GM23338 (cell line): Measurements from ENCODE around the gene DNAJA3. TPM values are rescaled to one million over a fixed set of nuclear protein-coding genes. Genes with fewer than 3 reads are reported as not detected.

Source experiments
- ATAC-seq: fragments of 200-7000 bp; cut with Tn5 transposase; 3 replicates; pipeline ENCODE4 v1.9.1; 2020
- DNase-seq: peaks from one replicate; pipeline ENCODE4 v3.0.0-alpha.2; 2015; ENCODE audit warnings: low spot score
- H2AFZ ChIP-seq: fragments of 200-600 bp; sonication (generic); 2 replicates; pipeline ENCODE4 v1.8.0; 2016; ENCODE audit warnings: antibody characterized with exemption, mild to moderate bottlenecking, moderate library complexity
- H3F3A ChIP-seq: fragments of 200-600 bp; sonication (generic); replicated peaks from 2 replicates; pipeline ENCODE4 v1.8.0; 2017; ENCODE audit warnings: antibody characterized with exemption, mixed run types, low read depth
- H3K27ac ChIP-seq: fragments of 200-600 bp; sonication (generic); 2 replicates; pipeline ENCODE4 v1.6.1; 2016; ENCODE audit warnings: low read depth
- H3K27me3 ChIP-seq: fragments of 200-600 bp; sonication (generic); 2 replicates; pipeline ENCODE4 v1.8.0; 2016; ENCODE audit warnings: mild to moderate bottlenecking, mixed run types, moderate library complexity; ENCODE audit not compliant: insufficient read depth
- H3K36me3 ChIP-seq: fragments of 200-600 bp; sonication (generic); 2 replicates; pipeline ENCODE4 v1.8.0; 2016; ENCODE audit warnings: mild to moderate bottlenecking; ENCODE audit not compliant: insufficient read depth
- H3K4me1 ChIP-seq: fragments of 200-600 bp; sonication (generic); 2 replicates; pipeline ENCODE4 v1.8.0; 2016; ENCODE audit warnings: mild to moderate bottlenecking, moderate library complexity; ENCODE audit not compliant: insufficient read depth
- H3K4me2 ChIP-seq: fragments of 200-600 bp; sonication (generic); 2 replicates; pipeline ENCODE4 v1.7.1; 2017; ENCODE audit warnings: mixed run types
- H3K4me3 ChIP-seq: fragments of 200-600 bp; sonication (generic); 2 replicates; pipeline ENCODE4 v1.6.1; 2016; ENCODE audit warnings: mixed run types
- H3K79me2 ChIP-seq: fragments of 200-600 bp; sonication (generic); replicated peaks from 2 replicates; pipeline ENCODE4 v1.8.0; 2017; ENCODE audit warnings: mild to moderate bottlenecking; ENCODE audit not compliant: insufficient read depth
- H3K9me2 ChIP-seq: fragments of 200-600 bp; sonication (generic); 2 replicates; pipeline ENCODE4 v1.8.0; 2017; ENCODE audit not compliant: insufficient read depth
- H4K20me1 ChIP-seq: fragments of 200-600 bp; sonication (generic); replicated peaks from 2 replicates; pipeline ENCODE4 v1.8.0; 2017; ENCODE audit warnings: mild to moderate bottlenecking; ENCODE audit not compliant: insufficient read depth
- H3K27ac Mint-ChIP-seq: 2 replicates; pipeline ENCODE4 v1.8.0; 2020; ENCODE audit warnings: inconsistent platforms, mild to moderate bottlenecking, moderate library complexity, mixed read lengths
- H3K27me3 Mint-ChIP-seq: 3 replicates; pipeline ENCODE4 v1.8.0; 2022; ENCODE audit warnings: low read depth, mild to moderate bottlenecking, moderate library complexity, mixed read lengths, inconsistent platforms; ENCODE audit not compliant: insufficient read depth, poor library complexity
- H3K36me3 Mint-ChIP-seq: 3 replicates; pipeline ENCODE4 v1.8.0; 2021; ENCODE audit warnings: low read depth, mild to moderate bottlenecking, inconsistent platforms, moderate library complexity, mixed read lengths
- H3K4me1 Mint-ChIP-seq: 3 replicates; pipeline ENCODE4 v1.8.0; 2020; ENCODE audit warnings: mild to moderate bottlenecking, inconsistent platforms, mixed read lengths
- H3K4me3 Mint-ChIP-seq: 3 replicates; pipeline ENCODE4 v1.8.0; 2021; ENCODE audit warnings: moderate library complexity, mild to moderate bottlenecking, inconsistent platforms, mixed read lengths
- H3K9me3 Mint-ChIP-seq: 3 replicates; pipeline ENCODE4 v1.8.0; 2020; ENCODE audit warnings: moderate library complexity, mild to moderate bottlenecking, inconsistent platforms, mixed read lengths
- CREB1 ChIP-seq: fragments of 250-450 bp; sonication (Bioruptor Pico); IDR thresholded peaks from 2 replicates; pipeline ENCODE4 v1.5.0; 2020; ENCODE audit warnings: low read depth, mild to moderate bottlenecking, moderate library complexity
- CTCF ChIP-seq, 2 experiments: fragments of 200-600 bp in 1 of 2; sonication (generic) in 1 of 2; conservative IDR thresholded peaks; 2 replicates each; pipeline versions ENCODE4 v1.5.1 to v1.6.1; 2016 to 2017; ENCODE audit warnings: antibody characterized with exemption in 2 of 2, low read depth in 2 of 2, mild to moderate bottlenecking in 2 of 2, moderate library complexity in 1 of 2
- ETS1 ChIP-seq: IDR thresholded peaks from 2 replicates; pipeline ENCODE4 v1.6.1; 2016; ENCODE audit warnings: antibody characterized with exemption
- EZH2 ChIP-seq: fragments of 200-600 bp; sonication (generic); IDR thresholded peaks from one replicate; pipeline ENCODE4 v1.8.0; 2017; ENCODE audit warnings: antibody characterized with exemption, mild to moderate bottlenecking, low read depth; ENCODE audit not compliant: unreplicated experiment
- EZH2phosphoT487 ChIP-seq: fragments of 200-600 bp; sonication (generic); IDR thresholded peaks from one replicate; pipeline ENCODE4 v1.8.1; 2018; ENCODE audit warnings: antibody characterized with exemption; ENCODE audit not compliant: unreplicated experiment
- JUNB ChIP-seq: IDR thresholded peaks from one replicate; pipeline ENCODE4 v1.6.1; 2016; ENCODE audit warnings: antibody characterized with exemption; ENCODE audit not compliant: unreplicated experiment
- NANOG ChIP-seq: IDR thresholded peaks from 2 replicates; pipeline ENCODE4 v1.6.1; 2016; ENCODE audit warnings: antibody characterized with exemption, borderline replicate concordance
- POLR2AphosphoS5 ChIP-seq: IDR thresholded peaks from 2 replicates; pipeline ENCODE4 v1.6.1; 2016; ENCODE audit warnings: antibody characterized with exemption, low read depth
- REST ChIP-seq: IDR thresholded peaks from one replicate; pipeline ENCODE4 v1.6.1; 2018; ENCODE audit warnings: antibody characterized with exemption; ENCODE audit not compliant: unreplicated experiment
- STAT1 ChIP-seq: IDR thresholded peaks from one replicate; pipeline ENCODE4 v1.6.1; 2016; ENCODE audit warnings: antibody characterized with exemption; ENCODE audit not compliant: unreplicated experiment
- ZNF114 ChIP-seq: fragments of 250-450 bp; sonication (Bioruptor Pico); IDR thresholded peaks from 2 replicates; pipeline ENCODE4 v1.5.0; 2020; ENCODE audit warnings: mild to moderate bottlenecking, moderate library complexity
- ZNF331 ChIP-seq: fragments of 250-450 bp; sonication (Bioruptor Pico); IDR thresholded peaks from 2 replicates; pipeline ENCODE4 v1.5.0; 2020; ENCODE audit warnings: low read depth, mild to moderate bottlenecking, moderate library complexity
- ZNF462 ChIP-seq: fragments of 250-450 bp; sonication (Bioruptor Pico); IDR thresholded peaks from 2 replicates; pipeline ENCODE4 v1.5.0; 2020; ENCODE audit warnings: mild to moderate bottlenecking, moderate library complexity
- polyA plus RNA-seq: library from polyadenylated mRNA; unstranded; fragments of >200 nt; fragmentation: Nextera tagmentation; extraction: Ambion mirVana; gene quantifications from 2 replicates; pipeline ENCODE4 v1.2.1, GENCODE V29; 2016
- total RNA-seq: library from RNA; depleted of rRNA; stranded (reverse); fragments of >200 nt; shearing (Covaris generic); gene quantifications from 2 replicates; pipeline ENCODE4 v1.2.3, GENCODE V29; 2014

DNAJA3 gene
- total and polyA plus RNA-seq, 2 experiments from 2014 or later, result 56.3 to 75.5 TPM

- Histone ChIP-seq H3K27ac (no peak overlapping the region), H3K4me3 (no peak overlapping the region), H4K20me1 (no peaks in the 10 kb centered on the region), H3K4me2 (no peak overlapping the region), H2AFZ (no peak overlapping the region), H3K36me3 (no peaks in the 10 kb centered on the region), H3K9me2 (no peaks in the 10 kb centered on the region), H3K79me2 (no peaks in the 10 kb centered on the region), H3F3A (0 out of 2 replicates have a peak, but pooled peaks cover 5% of the 10 kb centered on the region), H3K4me1 (no peaks in the 10 kb centered on the region), H3K27me3 (no peaks in the 10 kb centered on the region)
- Mint-ChIP-seq H3K27ac (no peak overlapping the region), H3K4me3 (no peak overlapping the region; the same call in 2 of the 3 replicates), H3K36me3 (peaks cover 3% of the 10 kb centered on the region; the same call in 1 of the 3 replicates), H3K4me1 (peaks cover 16% of the 10 kb centered on the region), H3K9me3 (no peaks in the 10 kb centered on the region; the same call in 2 of the 3 replicates), H3K27me3 (peaks cover 8% of the 10 kb centered on the region)
- TF ChIP-seq POLR2AphosphoS5, result no peak
- TF ChIP-seq EZH2, result no peak
- TF ChIP-seq REST, result no peak
- no peak for TF ChIP-seq JUNB
- no peak for TF ChIP-seq CTCF (conservative IDR thresholded peaks at IDR 0.05; ENCODE audit: low read depth in 2 of 2)
- TF ChIP-seq STAT1, result no peak
- TF ChIP-seq ZNF462, result no peak
- TF ChIP-seq ETS1, result no peak
- TF ChIP-seq CREB1 (CRISPR knock-in tag), result no peak
- no peak for TF ChIP-seq EZH2phosphoT487
- TF ChIP-seq ZNF331 (CRISPR knock-in tag), result no peak
- TF ChIP-seq NANOG, result no peak
- no peak for TF ChIP-seq ZNF114 (CRISPR knock-in tag)
- DNase-seq, result no peak
- ATAC-seq, result no peak
Measured at GRCh38 chr16:4401094-4401501, 24.6 kb upstream of the DNAJA3 start.
